ENCODE results near the gene UFSP1. TPM values are rescaled to one million over a fixed set of nuclear protein-coding genes. Genes with fewer than 3 reads are reported as not detected.

UFSP1 gene
- total and polyA plus RNA-seq, 10 of the 15 experiments (the other 5 are each of a cell fraction or from before 2014, with no cell fraction given) = 0.14 to 10.6 (median 2.8) TPM

DNA sequence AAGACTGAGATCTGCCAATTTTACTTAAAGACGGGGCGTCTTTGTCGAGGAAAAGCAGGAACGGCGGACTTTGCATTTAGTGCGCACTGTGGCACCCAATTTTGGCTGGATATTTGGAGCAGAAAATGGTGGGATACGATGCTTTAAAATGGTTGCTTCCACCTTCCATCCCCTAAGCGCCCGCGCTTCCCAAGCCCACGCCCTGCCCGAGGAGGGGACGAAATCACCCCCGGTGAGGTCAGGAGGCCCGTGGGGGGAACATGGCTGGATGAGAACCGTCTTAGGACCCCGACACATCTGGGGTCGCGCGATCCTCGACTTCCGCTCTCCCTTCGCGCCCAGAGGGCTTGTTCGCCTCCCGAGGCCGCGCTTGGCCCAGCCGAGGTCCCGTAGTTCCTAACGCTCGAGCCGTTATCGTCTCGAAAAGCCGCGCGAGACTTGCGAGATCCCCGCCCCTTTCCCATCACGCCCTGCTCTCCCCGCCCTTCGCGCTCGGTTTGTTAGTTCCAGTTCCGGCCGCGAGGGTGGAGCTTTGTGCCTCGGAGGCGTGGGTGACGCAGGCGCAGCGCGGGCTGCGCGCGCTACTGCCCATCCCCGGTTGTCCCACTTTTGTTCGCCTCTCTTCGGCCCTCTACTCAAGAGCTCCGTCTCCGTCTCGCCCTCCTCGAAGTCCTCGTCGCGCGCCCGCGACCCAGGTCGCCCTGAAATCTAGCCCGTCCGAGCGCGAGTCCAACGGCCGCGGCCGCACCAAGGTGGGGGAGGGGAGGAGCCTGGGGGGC, 14.7 kb downstream of the UFSP1 start, which contains the start of gene SRRT (continued):
- TF ChIP-seq, protein P1, sequence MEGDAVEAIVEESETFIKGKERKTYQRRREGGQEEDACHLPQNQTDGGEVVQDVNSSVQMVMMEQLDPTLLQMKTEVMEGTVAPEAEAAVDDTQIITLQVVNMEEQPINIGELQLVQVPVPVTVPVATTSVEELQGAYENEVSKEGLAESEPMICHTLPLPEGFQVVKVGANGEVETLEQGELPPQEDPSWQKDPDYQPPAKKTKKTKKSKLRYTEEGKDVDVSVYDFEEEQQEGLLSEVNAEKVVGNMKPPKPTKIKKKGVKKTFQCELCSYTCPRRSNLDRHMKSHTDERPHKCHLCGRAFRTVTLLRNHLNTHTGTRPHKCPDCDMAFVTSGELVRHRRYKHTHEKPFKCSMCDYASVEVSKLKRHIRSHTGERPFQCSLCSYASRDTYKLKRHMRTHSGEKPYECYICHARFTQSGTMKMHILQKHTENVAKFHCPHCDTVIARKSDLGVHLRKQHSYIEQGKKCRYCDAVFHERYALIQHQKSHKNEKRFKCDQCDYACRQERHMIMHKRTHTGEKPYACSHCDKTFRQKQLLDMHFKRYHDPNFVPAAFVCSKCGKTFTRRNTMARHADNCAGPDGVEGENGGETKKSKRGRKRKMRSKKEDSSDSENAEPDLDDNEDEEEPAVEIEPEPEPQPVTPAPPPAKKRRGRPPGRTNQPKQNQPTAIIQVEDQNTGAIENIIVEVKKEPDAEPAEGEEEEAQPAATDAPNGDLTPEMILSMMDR (IDR thresholded peaks at IDR 0.05 in 2 of 3, conservative IDR thresholded peaks at IDR 0.05 in 1 of 3; ENCODE audit: control insufficient read depth in 2 of 3, extremely low read depth in 1 of 3, insufficient read depth in 1 of 3, low read depth in 3 of 3, low read length in 3 of 3) = peak in 1 of 3 experiments; percentile 16; a peak in 1 of 6 replicates
- TF ChIP-seq EP300 (IDR thresholded peaks at IDR 0.05; ENCODE audit: borderline replicate concordance in 1 of 2, control insufficient read depth in 1 of 2, low read depth in 2 of 2, low read length in 2 of 2) = peak in 1 of 2 experiments; percentile 28; a peak in 1 of 4 replicates
- TF ChIP-seq EGR1 (IDR thresholded peaks at IDR 0.05; ENCODE audit: borderline replicate concordance in 1 of 2, low read depth in 2 of 2, low read length in 2 of 2) = peak in 1 of 2 experiments; percentile 22; a peak in 1 of 3 replicates
- peak; percentile 68 for TF ChIP-seq KLF5 (IDR thresholded peaks at IDR 0.05; ENCODE audit: partially characterized antibody)
- no peak for TF ChIP-seq ZZZ3 (IDR thresholded peaks at IDR 0.05; ENCODE audit: control insufficient read depth, insufficient read length, low read depth)
- no peak for TF ChIP-seq EZH2 (IDR thresholded peaks at IDR 0.05; ENCODE audit: borderline replicate concordance, control insufficient read depth, low read depth, low read length)
- peak; percentile 92 for TF ChIP-seq POLR2AphosphoS2 (IDR thresholded peaks at IDR 0.05; ENCODE audit: low read depth, low read length)
- TF ChIP-seq, protein P2, sequence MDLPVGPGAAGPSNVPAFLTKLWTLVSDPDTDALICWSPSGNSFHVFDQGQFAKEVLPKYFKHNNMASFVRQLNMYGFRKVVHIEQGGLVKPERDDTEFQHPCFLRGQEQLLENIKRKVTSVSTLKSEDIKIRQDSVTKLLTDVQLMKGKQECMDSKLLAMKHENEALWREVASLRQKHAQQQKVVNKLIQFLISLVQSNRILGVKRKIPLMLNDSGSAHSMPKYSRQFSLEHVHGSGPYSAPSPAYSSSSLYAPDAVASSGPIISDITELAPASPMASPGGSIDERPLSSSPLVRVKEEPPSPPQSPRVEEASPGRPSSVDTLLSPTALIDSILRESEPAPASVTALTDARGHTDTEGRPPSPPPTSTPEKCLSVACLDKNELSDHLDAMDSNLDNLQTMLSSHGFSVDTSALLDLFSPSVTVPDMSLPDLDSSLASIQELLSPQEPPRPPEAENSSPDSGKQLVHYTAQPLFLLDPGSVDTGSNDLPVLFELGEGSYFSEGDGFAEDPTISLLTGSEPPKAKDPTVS (IDR thresholded peaks at IDR 0.05; ENCODE audit: low read depth, low read length) = no peak
- TF ChIP-seq STAT3 (IDR thresholded peaks at IDR 0.05; ENCODE audit: low read depth, low read length) = no peak
- TF ChIP-seq ZNF207 (IDR thresholded peaks at IDR 0.05; ENCODE audit: borderline replicate concordance) = peak; percentile 78
- TF ChIP-seq ZNF384 (IDR thresholded peaks at IDR 0.05; ENCODE audit: borderline replicate concordance, low read depth, low read length) = no peak
- TF ChIP-seq, protein P3, sequence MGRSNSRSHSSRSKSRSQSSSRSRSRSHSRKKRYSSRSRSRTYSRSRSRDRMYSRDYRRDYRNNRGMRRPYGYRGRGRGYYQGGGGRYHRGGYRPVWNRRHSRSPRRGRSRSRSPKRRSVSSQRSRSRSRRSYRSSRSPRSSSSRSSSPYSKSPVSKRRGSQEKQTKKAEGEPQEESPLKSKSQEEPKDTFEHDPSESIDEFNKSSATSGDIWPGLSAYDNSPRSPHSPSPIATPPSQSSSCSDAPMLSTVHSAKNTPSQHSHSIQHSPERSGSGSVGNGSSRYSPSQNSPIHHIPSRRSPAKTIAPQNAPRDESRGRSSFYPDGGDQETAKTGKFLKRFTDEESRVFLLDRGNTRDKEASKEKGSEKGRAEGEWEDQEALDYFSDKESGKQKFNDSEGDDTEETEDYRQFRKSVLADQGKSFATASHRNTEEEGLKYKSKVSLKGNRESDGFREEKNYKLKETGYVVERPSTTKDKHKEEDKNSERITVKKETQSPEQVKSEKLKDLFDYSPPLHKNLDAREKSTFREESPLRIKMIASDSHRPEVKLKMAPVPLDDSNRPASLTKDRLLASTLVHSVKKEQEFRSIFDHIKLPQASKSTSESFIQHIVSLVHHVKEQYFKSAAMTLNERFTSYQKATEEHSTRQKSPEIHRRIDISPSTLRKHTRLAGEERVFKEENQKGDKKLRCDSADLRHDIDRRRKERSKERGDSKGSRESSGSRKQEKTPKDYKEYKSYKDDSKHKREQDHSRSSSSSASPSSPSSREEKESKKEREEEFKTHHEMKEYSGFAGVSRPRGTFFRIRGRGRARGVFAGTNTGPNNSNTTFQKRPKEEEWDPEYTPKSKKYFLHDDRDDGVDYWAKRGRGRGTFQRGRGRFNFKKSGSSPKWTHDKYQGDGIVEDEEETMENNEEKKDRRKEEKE (IDR thresholded peaks at IDR 0.05) = no peak
- TF ChIP-seq YBX1 (IDR thresholded peaks at IDR 0.05) = no peak
- TF ChIP-seq CHD2 (IDR thresholded peaks at IDR 0.05; ENCODE audit: borderline replicate concordance, low read depth, low read length) = peak; percentile 99
- no peak for TF ChIP-seq JUND (IDR thresholded peaks at IDR 0.05; ENCODE audit: low read depth, low read length)
- TF ChIP-seq SMARCA5 (IDR thresholded peaks at IDR 0.05) = no peak
- TF ChIP-seq RFX5 (IDR thresholded peaks at IDR 0.05; ENCODE audit: low read depth, low read length) = no peak
- TF ChIP-seq SIX5 (IDR thresholded peaks at IDR 0.05; ENCODE audit: low read depth, low read length, severe bottlenecking) = peak; percentile 44
- peak; percentile 61 for TF ChIP-seq RELA (IDR thresholded peaks at IDR 0.05; ENCODE audit: borderline replicate concordance, partially characterized antibody)
- TF ChIP-seq, protein P4, sequence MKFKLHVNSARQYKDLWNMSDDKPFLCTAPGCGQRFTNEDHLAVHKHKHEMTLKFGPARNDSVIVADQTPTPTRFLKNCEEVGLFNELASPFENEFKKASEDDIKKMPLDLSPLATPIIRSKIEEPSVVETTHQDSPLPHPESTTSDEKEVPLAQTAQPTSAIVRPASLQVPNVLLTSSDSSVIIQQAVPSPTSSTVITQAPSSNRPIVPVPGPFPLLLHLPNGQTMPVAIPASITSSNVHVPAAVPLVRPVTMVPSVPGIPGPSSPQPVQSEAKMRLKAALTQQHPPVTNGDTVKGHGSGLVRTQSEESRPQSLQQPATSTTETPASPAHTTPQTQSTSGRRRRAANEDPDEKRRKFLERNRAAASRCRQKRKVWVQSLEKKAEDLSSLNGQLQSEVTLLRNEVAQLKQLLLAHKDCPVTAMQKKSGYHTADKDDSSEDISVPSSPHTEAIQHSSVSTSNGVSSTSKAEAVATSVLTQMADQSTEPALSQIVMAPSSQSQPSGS (IDR thresholded peaks at IDR 0.05; ENCODE audit: low read length) = peak; percentile 16; the same call in 1 of the 2 replicates
- no peak for TF ChIP-seq CEBPB (IDR thresholded peaks at IDR 0.05; ENCODE audit: borderline replicate concordance in 1 of 2, low read depth in 2 of 2, low read length in 2 of 2)
